Tibial nerve (tissue), 3 donors: ENCODE measurements around the gene MLLT11.

Experiments used
- CTCF ChIP-seq, 5 experiments: fragments of 200-600 bp in 3 of 5; fragments of 450-650 bp in 2 of 5; sonication (generic) in 3 of 5; IDR thresholded peaks; one replicate each; pipeline ENCODE4 v1.5.1; 2016 to 2019; ENCODE audit warnings: antibody characterized with exemption in 5 of 5, mild to moderate bottlenecking in 3 of 5, moderate library complexity in 2 of 5
- POLR2A ChIP-seq, 2 donors: fragments of 450-650 bp; IDR thresholded peaks; one replicate each; pipeline ENCODE4 v1.6.1; 2017; ENCODE audit warnings: antibody characterized with exemption in 2 of 2, mild to moderate bottlenecking in 2 of 2, moderate library complexity in 2 of 2

DNA sequence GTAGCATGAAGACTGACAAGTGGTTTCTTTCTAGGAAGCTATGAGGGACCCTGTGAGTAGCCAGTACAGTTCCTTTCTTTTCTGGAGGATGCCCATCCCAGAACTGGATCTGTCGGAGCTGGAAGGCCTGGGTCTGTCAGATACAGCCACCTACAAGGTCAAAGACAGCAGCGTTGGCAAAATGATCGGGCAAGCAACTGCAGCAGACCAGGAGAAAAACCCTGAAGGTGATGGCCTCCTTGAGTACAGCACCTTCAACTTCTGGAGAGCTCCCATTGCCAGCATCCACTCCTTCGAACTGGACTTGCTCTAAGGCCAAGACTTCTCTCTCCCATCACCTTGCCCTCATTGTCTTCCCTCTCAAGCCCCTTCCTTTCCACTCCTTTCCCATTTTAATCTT lies 7.0 kb downstream of the MLLT11 start:
- TF ChIP-seq CTCF (IDR thresholded peaks at IDR 0.05) (no peak), POLR2A (IDR thresholded peaks at IDR 0.05) (no peak)
